ENCODE data around the gene COL16A1. TPM values are rescaled to one million over a fixed set of nuclear protein-coding genes. Genes with fewer than 3 reads are reported as not detected.

The COL16A1 gene
- total and polyA plus RNA-seq, 2 of the 13 experiments (the other 11 are each of a cell fraction or from before 2014, with no cell fraction given): 4.3 to 12.2 TPM

GRCh38 chr1:31639543-31639942, 64.3 kb downstream of the COL16A1 start:
- Histone ChIP-seq H4K20me1 (ENCODE audit: insufficient read depth, low read length) (peaks cover 4% of the 10 kb centered on the region), H3K9ac (ENCODE audit: insufficient read depth, low read depth, low read length) (no peak overlapping the region), H3K4me2 (ENCODE audit: low read depth, low read length) (no peak overlapping the region), H3K4me3 (replicated peaks in 1 of 3; ENCODE audit: insufficient read depth in 1 of 3, low read depth in 2 of 3, low read length in 3 of 3) (no peak overlapping the region), H3K27ac (ENCODE audit: extremely low read length, insufficient read depth, low read length) (no peak overlapping the region), H3K4me1 (ENCODE audit: insufficient read depth, low read length) (peaks cover 35% of the 10 kb centered on the region), H3K36me3 (replicated peaks in 1 of 2; ENCODE audit: control insufficient read depth in 1 of 2, insufficient read depth in 2 of 2, low read length in 2 of 2) (peaks cover 2 to 10% of the 10 kb centered on the region in 2 experiments; a peak in 4 of 5 replicates), H3K9me3 (ENCODE audit: low read length) (no peaks in the 10 kb centered on the region), H2AFZ (ENCODE audit: low read length) (no peak overlapping the region), H3K79me2 (ENCODE audit: insufficient read depth, low read length) (peaks cover 75% of the 10 kb centered on the region), H3K27me3 (ENCODE audit: control insufficient read depth in 1 of 2, insufficient read depth in 2 of 2, low read length in 2 of 2) (no peaks in the 10 kb centered on the region; a peak in 1 of 5 replicates)
- intact Hi-C loops (cut with micrococcal nuclease; ENCODE audit: unreplicated experiment): no loop called here
- TF ChIP-seq MNT (IDR thresholded peaks at IDR 0.05): no peak
- TF ChIP-seq FOXK2 (IDR thresholded peaks at IDR 0.05): no peak
- no peak for TF ChIP-seq TFAP4 (IDR thresholded peaks at IDR 0.05; ENCODE audit: borderline replicate concordance, low read depth)
- no peak for TF ChIP-seq ELF4 (CRISPR knock-in tag; IDR thresholded peaks at IDR 0.05; ENCODE audit: borderline replicate concordance)
- no peak for TF ChIP-seq DRAP1 (CRISPR knock-in tag; IDR thresholded peaks at IDR 0.05)
- TF ChIP-seq JDP2 (CRISPR knock-in tag; IDR thresholded peaks at IDR 0.05; ENCODE audit: borderline replicate concordance): no peak
- no TSS peak for BruUV-seq (replicated peaks)
- CTCF ChIA-PET (ENCODE audit: low intra/inter-chr PET ratio, low total read pairs): no interaction called here
- DNase-seq (ENCODE audit: low spot score): no peak
- 93% methylated on average over 5 of the region's 5 CpGs for WGBS (ENCODE audit: low lambda C conversion rate)
- POLR2A ChIA-PET: interaction anchor here (0.8 kb wide), 1 partner anchor 76 kb away, joined by 3 read pairs; no protein-coding TSS in a partner anchor
- no peak for ATAC-seq
- FAIRE-seq: no peak
- in situ Hi-C loops (cut with HindIII; ENCODE audit: extremely low pct_ligation_motif_present, low pct_unique_long_range_greater_than_20kb): no loop called here
